NCI-H187 (cell line): Measurements from ENCODE around the gene C5orf34.
"Not testable (repeated sequence)": the region's sequence is repeated elsewhere in the genome, so short reads cannot be mapped to it uniquely, and the experiment has no call there.

Experiments used
- DNase-seq, 2 experiments: peaks; one replicate each; lab custom pipeline; 2025; lab: John Stamatoyannopoulos, UW

C5orf34 gene

DNA sequence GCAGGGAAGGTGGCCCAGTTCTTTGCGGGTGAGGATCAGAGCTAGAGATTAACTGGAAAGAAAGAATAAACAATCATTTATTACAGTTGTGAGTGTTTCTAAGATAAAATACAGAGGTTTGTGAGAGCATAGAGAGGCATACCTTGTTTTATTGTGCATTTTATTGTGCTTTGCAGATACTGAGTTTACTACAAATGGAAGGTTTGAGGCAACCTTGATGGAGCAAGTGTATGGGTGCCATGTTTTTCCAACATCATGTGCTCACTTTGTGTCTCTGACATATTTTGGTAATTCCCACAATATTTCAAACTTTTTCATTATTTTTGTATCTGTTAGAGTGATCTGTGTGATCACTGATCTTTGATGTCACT is 715 bp upstream of the C5orf34 start:
- DNase-seq = no peak

DNA sequence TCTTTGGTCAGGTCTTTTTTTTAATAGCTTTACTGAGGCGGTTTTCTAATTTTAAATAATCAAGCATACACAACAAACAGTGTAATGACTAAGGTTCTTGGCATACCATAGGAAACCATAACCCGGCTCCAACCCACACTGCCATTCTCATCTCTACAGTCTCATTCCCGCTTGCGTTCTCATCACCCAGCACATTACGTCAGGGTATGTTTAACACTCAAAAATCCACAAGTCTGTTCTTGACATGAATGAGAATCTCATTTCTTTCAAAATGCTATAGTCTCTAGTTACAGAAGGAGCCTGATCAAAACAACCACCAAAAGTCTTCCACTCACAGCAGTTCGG is 505 bp downstream of the C5orf34 start:
- DNase-seq = peak in 1 of 2 experiments; percentile 47

DNA sequence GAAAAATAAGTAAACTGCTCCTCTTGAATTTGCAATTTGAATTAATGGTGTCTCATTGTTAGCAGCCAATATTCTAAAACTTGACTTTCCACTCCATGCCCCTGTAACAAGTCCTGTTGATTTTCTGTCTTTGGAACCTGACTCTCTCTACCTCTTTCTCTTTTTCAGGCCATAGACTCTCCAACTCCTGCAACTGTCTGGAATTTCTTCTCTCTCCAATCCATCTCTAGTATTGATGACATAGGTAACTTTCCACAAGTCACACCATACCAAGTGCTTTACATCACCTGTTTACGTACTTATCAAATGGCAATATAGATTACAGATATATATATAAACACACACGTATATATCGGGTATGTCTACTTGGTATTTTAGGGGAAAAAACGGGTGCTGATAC is 923 bp downstream of the C5orf34 start:
- peak in 1 of 2 experiments; percentile 40 for DNase-seq

DNA sequence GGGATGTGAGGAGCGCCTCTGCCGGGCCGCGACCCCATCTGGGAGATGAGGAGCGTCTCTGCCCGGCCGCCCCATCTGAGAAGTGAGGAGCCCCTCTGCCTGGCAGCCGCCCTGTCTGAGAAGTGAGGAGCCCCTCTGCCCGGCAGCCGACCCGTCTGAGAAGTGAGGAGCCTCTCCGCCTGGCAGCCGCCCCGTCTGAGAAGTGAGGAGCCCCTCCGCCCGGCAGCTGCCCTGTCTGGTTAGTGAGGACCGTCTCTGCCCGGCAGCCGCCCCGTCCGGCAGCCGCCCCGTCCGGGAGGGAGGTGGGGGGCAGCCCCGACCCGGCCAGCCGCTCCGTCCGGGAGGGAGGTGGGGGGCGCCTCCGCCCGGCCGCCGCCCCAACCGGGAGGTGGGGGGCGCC is 3.9 kb downstream of the C5orf34 start:
- not testable (repeated sequence) for DNase-seq

DNA sequence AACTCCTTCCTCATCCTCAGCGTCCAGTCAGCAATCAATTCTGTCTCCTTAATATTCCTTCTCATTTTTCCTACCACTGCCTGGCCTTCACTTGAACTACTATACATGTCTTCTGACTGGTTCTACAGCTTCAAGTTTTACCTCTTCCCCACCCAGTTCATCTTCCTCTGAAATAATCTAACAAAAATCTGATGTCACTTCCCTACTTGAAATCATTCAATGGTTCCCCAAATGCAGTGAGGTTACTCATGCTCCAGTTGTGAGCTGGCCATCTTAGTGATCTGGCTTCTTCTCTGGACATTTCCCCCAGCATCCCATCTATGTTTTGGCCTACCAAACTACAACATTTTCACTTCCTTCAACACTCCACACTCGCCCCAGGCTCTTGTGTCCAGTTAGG is 16.4 kb downstream of the C5orf34 start:
- no peak for DNase-seq

DNA sequence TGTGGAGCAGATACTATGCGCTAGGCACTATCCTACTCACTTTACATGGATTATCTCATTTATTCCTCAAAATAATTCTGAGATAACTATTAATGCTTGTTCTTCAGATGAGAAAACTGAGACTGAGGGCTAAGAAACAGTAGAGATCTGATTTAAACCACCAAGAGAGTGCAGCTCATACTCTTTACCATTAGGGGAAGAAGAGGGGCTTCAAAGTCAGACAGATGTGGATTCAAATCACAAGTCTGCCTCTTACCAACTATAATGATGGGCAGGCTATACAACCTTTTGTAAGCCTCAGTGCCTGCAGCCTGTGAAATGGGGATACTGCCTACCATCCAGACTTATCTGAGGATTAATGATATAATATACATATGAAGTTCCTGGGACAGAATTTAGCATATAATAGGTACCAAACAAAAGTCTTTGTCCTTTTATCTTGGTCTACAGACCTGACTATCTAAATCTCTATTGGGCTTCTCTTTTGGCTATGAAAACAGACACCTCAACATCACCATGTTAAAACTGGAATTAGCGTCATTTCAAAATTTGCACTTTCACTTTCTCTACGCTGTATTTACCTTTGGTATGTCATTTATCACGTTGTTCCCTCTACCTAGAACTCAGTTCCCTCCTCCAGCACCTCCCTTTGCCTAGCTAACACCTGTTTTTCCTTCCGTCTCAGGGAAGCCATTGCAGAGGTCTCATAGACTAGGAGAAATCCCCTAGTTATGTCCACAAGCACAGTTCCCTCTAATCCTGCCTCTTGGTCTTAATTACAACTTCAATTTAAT is 17.4 kb downstream of the C5orf34 start:
- DNase-seq = no peak

DNA sequence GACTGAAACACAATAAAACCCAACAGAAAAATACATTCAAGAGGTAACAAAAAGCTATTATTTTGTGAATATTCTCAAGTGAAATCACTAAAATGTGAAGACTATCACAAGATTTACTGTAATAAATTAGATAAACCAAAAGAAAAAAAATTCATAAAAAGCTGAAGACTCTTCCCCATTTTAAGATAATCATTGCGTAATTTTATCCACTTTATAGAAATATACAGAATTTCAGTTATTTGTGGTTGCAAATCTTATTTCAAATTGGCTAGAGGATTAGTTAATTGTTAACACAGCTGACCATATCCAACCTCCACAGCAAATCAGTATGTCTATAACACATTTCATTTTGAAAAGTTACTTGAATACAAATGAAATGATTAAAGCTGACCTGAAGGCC is 23.6 kb downstream of the C5orf34 start:
- no peak for DNase-seq

DNA sequence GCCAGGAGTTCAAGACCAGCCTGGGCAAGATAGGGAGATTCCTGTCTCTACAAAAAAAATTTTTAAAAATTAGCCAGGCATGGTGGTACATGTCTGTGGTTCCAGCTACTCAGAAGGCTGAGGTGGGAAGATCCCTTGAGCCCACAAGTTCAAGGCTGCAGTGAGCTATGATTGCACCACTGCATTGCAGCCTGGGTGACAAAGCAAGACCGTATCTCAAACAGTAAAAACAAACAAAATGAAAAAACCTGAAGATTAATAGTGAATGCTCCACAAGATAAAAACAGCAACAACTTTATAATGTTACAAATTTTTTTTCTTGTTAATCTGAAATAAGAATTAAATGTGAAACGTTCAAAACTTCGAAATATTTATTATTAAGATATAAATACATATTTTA is 28.6 kb downstream of the C5orf34 start:
- DNase-seq = no peak

DNA sequence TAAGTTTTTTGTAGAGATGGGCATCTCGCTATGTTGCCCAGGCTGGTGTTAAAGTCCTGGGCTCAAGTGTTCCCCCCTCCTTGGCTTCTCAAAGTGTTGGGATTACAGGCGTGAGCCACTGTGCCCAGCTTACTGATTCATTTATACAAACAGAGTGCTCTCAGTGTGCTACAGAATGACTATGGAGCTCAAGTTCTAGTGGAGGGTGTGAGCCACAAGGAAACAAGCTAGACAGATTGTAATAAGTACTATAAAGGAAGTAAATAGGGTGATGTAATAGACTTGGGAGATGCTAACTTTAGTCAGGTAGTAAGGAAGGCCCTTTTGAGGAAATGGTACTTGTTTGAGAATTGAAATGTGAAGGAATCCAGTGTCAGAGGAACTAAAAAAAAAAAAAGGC is 29.5 kb downstream of the C5orf34 start:
- DNase-seq = no peak

DNA sequence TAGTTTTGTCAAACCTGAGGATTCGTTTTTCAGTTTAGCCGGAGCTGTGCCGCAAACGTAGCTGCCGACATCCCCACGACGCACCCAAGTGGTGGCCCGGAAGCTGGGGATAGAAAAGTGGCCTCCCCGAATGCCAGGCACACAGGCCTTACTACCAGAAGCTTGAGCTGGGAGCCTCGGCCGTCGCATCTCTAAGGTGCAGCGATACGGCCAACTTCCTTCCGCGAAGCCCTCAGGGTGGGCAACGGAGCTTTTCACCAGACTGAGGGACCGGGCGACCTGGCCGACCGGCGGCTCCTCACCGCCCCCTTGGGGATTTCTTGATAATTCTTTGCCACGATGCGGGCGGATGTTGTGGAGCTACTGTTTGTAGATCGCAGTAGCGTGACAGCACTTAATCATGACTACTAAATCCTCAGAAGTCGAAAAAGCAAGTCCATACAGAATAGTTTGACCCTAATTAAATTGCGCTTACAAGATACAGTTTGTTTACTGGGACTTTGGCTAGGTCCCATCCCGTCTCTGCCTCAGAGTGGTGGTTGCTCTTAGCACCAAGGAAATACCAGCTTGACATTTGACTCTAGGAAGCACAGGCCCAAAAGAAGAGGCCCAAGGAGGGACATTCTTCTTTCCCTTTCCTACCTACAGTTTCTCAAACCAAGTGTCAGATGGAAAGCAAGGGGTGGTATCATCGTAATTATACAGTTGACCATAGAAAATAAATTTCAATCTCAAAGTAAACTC is 30.7 kb downstream of the C5orf34 start:
- peak; percentile 85 to 94 for DNase-seq

DNA sequence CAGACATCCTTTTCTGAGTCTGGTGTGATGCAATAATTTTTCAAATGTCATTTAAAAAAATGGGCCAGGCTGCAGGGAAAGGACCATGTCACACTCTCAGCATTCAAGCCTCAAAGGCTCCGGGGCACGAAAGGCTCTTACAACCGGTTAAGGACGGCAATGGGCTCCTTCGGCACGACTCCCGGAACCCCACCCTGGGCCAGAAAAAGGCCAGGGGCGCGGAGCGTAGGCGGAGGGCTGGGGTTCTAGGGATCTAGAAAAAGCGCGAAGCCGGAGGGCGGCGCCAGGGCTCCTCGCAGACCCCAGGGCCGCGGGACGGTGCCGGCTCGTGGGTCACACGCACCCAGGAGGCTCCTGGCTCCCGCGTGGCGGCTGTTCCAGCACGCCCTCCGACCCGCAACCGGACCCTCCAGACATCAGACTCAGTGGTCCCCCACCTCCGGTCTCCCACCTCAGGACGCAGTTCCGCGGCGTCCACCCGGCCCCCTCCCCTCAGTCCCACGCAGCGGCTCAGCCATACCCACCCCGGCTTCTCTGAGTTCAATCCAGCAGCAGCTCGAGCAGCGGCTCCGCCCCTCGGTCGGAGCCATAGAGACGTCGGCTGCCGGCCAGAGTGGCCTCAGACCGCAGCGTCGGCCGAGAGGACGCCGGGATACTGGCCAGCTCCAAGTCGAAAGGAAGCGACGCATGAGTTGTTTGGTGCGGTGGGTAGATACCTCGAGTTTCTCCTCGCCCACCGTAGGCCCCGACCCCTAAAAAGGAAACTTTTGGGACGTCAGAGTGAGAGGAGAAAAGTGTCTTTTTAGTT is 31.4 kb downstream of the C5orf34 start, which contains the start of gene TMEM267:
Gene TMEM267, minus strand, starts transcription at position 568 of the 808 bp plus-strand sequence. CDS start 29,896 bp downstream, outside the sequence.
- peak; percentile 93 to 94 for DNase-seq

DNA sequence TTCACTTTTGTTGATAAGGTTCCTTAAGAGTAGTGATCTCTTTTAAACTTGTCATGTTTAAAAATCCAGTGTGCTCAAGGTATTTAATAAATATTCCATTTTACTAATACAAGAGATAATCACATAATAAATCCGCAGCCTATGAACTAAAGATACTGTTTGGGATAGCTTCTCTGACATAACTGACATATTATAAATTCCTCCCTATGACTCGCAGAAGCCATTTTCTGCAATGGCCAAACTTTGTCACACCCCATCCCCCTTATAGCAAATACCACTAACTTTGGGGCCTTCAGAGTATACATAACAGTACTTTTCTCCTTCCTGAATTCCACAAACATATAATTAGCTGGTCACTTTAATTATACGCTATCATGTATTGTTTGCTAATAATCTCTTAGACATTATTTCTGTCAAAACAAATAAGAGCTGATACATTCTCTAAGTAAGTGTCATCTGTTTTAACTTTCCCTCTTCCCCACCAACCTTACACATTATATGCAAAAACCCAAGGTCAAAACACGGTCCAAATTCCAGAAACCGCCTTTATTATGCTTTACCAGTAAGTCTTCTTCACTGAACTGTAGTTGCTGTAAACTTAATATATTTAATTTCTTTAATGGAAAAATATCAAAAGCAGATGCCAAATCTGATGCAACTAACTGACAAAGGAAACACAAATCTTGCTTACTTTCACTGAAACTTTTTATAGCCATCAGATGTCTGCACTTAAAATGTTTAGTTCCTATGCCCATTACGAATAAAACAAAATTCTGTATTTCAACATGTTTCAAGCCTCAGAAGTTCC is 32.3 kb downstream of the C5orf34 start:
- DNase-seq = no peak

DNA sequence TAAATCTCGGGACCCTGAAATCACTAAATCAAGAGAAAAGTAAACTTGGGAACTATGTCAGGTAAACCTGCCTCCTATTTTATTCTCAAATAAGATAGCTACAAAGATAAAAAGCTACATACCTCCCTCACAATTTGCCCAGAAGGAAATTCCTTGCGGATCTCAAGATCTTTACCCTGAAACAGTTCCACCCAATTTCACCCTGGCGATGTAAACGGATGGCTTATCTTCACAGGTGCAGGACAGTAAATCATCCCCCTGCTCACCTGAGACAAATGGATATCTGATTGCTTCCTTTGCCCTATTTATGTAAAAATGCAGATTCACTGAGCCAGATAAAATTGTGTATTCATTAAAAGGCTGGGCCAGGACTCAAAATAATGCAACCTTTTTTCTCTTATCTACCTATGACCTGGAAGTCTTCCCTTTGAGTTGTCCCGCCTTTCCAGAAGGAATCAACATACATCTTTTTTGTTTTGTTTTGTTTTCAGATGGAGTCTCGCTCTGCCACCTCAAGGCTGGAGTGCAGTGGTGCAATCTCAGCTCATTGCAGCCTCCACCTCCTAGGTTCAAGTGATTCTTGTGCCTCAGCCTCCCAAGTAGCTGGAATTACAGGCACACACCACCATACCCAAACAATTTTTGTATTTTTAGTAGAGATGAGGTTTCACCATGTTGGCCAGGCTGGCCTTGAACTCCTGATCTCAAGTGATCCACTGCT is 45.1 kb downstream of the C5orf34 start:
- DNase-seq = no peak

DNA sequence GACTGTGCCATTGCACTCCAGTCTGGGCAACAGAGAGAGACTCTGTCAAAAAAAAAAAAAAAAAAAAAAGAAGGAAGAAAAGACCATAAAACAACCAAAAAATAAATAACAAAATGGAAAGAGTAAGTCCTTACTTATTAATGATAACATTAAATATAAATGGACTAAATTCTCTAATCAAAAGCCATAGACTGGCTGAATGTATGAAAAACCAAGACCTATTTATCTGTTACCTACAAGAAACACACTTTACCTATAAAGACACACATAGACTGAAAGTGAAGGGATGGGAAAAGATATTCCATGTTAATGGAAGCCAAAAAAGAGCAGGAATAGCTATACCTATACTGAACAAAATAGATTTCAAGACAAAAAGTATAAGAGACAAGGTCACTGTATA is 47.8 kb downstream of the C5orf34 start:
- no peak for DNase-seq

DNA sequence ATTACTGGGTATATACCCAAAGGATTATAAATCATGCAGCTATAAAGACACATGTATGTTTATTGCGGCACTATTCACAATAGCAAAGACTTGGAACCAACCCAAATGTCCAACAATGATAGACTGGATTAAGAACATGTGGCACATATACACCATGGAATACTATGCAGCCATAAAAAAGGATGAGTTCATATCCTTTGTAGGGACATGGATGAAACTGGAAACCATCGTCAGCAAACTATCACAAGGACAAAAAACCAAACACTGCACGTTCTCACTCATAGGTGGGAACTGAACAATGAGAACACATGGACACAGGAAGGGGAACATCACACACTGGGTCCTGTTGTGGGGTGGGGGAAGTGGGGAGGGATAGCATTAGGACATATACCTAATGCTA is 49.5 kb downstream of the C5orf34 start:
- not testable (repeated sequence) for DNase-seq

DNA sequence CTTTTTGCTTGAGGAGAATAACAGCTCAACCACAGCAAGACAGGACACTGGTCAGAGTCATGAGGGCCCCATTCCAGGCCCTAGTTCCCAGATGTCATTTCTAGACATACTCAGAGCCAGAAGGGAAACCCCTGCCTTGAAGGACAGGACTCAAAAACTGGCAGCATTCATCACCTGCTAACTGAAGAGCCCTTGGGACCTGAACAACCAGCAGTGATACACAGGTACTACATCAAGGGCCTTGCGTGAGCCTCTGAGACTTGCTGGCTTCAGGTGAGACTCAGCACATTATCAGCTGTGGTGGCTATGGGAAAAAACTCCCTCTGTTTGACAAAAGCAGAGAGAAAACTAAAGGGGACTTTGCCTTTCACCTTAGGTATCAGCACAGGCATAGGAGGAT is 53.9 kb downstream of the C5orf34 start:
- no peak for DNase-seq

DNA sequence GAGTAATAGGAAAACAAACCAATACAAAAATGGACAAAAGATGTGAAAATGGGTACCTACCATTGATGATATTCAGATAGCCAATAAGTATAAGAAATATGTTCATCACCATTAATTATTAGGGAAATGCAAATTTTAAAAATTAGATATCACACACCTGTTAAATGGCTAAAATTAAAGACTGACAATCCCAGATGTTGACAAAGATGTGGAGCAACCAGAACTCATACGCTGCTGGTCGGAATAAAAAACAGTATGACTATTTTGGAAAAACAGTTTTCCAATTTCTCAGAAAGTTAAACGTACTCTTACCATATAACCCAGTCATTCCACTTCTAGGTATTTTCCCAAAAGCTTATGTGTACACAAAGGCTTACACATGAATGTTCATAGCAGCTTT is 58.4 kb downstream of the C5orf34 start:
- no peak for DNase-seq

DNA sequence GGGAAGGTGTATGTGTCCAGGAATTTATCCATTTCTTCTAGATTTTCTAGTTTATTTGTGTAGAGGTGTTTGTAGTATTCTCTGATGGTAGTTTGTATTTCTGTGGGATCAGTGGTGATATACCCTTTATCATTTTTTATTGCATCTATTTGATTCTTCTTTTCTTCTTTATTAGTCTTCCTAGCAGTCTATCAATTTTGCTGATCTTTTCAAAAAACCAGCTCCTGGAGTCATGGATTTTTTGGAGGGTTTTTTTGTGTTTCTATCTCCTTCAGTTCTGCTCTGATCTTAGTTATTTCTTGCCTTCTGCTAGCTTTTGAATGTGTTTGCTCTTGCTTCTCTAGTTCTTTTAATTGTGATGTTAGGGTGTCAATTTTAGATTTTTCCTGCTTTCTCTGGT is 73.4 kb downstream of the C5orf34 start:
- not testable (repeated sequence) for DNase-seq

DNA sequence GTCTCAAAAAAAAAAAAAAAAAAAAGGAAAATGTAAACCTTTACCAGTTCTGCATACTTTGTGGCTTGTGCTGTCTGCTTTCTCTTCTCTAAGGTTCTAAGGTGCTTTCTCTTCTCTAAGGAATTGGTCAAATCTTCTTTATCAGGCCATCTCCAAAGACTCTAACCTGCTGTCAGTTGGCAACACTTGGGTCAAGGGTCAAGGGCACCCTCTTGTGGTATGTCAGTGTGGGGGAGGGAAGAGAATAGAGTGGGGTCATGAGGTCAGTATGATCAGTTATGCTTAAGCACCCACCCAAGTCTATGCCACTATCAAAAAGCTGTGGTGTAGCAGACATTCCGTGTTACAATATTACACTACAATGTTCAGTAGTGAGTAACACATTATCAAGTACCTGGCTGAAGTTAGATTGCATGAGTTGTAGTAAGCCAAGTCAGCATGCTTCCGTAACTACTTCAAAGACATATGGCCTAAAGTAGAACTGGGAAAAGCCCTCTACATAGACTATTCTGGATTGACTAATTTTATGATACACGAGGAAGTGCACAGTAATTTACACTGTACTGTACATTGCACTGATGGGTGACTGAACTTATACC is 77.8 kb downstream of the C5orf34 start:
- no peak for DNase-seq
